Mesendoderm (in vitro differentiated cells): ENCODE data around the gene TLL2.
A peak's percentile ranks its signal among the peaks of the same experiment; 100 is the strongest.

ENCODE experiments used
- DNase-seq: peaks from one replicate; pipeline ENCODE4 v3.0.0; 2013
- H2AK5ac ChIP-seq: 2 replicates; pipeline ENCODE4 v1.6.1; 2013; ENCODE audit warnings: low read length, inconsistent platforms
- H2BK120ac ChIP-seq: 2 replicates; pipeline ENCODE4 v1.6.1; 2013; ENCODE audit warnings: low read depth, mild to moderate bottlenecking, low read length, moderate library complexity, mixed read lengths
- H2BK15ac ChIP-seq: replicated peaks from 2 replicates; pipeline ENCODE4 v1.6.1; 2013; ENCODE audit warnings: low read depth, mild to moderate bottlenecking, moderate library complexity
- H2BK5ac ChIP-seq: 2 replicates; pipeline ENCODE4 v1.6.1; 2013; ENCODE audit warnings: low read length, inconsistent platforms
- H3K18ac ChIP-seq: 2 replicates; pipeline ENCODE4 v1.6.1; 2013; ENCODE audit warnings: mild to moderate bottlenecking, low read length, mixed read lengths
- H3K23ac ChIP-seq: one replicate; pipeline ENCODE4 v1.6.1; 2013; ENCODE audit warnings: low read length
- H3K27ac ChIP-seq: 2 replicates; pipeline ENCODE4 v1.5.1; 2013; ENCODE audit warnings: low read depth, mild to moderate bottlenecking, inconsistent platforms, low read length, moderate library complexity
- H3K27me3 ChIP-seq: 2 replicates; pipeline ENCODE4 v1.6.1; 2013; ENCODE audit warnings: low read length, control low read depth, mild to moderate bottlenecking, inconsistent platforms; ENCODE audit not compliant: insufficient read depth, poor library complexity
- H3K36me3 ChIP-seq: 2 replicates; pipeline ENCODE4 v1.6.1; 2013; ENCODE audit warnings: low read length, inconsistent platforms; ENCODE audit not compliant: control insufficient read depth, insufficient read depth
- H3K4ac ChIP-seq: one replicate; pipeline ENCODE4 v1.6.1; 2013; ENCODE audit warnings: low read depth, mild to moderate bottlenecking, low read length, moderate library complexity
- H3K4me1 ChIP-seq: 2 replicates; pipeline ENCODE4 v1.6.1; 2013; ENCODE audit warnings: low read depth, low read length, inconsistent platforms; ENCODE audit not compliant: control insufficient read depth
- H3K4me2 ChIP-seq: 2 replicates; pipeline ENCODE4 v1.6.1; 2013; ENCODE audit warnings: low read length
- H3K4me3 ChIP-seq: 2 replicates; pipeline ENCODE4 v1.5.1; 2013; ENCODE audit warnings: mild to moderate bottlenecking, low read length
- H3K56ac ChIP-seq: one replicate; pipeline ENCODE4 v1.6.1; 2013; ENCODE audit warnings: low read length
- H3K79me1 ChIP-seq: 2 replicates; pipeline ENCODE4 v1.6.1; 2013; ENCODE audit warnings: low read length, inconsistent platforms
- H3K79me2 ChIP-seq: 2 replicates; pipeline ENCODE4 v1.6.1; 2013; ENCODE audit warnings: mild to moderate bottlenecking, low read length; ENCODE audit not compliant: control insufficient read depth, insufficient read depth
- H3K9ac ChIP-seq: 2 replicates; pipeline ENCODE4 v1.6.1; 2013; ENCODE audit warnings: low read length, inconsistent platforms
- H4K5ac ChIP-seq: one replicate; pipeline ENCODE4 v1.6.1; 2013; ENCODE audit warnings: low read length
- H4K8ac ChIP-seq: one replicate; pipeline ENCODE4 v1.6.1; 2013; ENCODE audit warnings: low read depth, mild to moderate bottlenecking, control low read depth, low read length, moderate library complexity
- WGBS: extraction: QIAGEN DNeasy Blood & Tissue Kit; methylation state at CpG from one replicate; pipeline ENCODE4 v1.1.7; 2013; ENCODE audit warnings: low lambda C conversion rate, missing lambda C conversion rate; ENCODE audit not compliant: insufficient coverage; ENCODE audit errors: extremely low coverage; 5-methylcytosine and 5-hydroxymethylcytosine counted together

Gene TLL2

GRCh38 chr10:96370584-96371157 lies 143.1 kb downstream of the TLL2 start:
- H2BK120ac ChIP-seq, result no peak overlapping the region
- no peak overlapping the region for H4K8ac ChIP-seq
- no peaks in the 10 kb centered on the region for H3K79me2 ChIP-seq
- peak; percentile 76 for DNase-seq
- no peak overlapping the region for H3K4me2 ChIP-seq
- no CpG with 5 or more reads among the region's 16 CpGs for WGBS
- no peak overlapping the region for H4K5ac ChIP-seq
- H3K9ac ChIP-seq, result no peak overlapping the region
- H3K18ac ChIP-seq, result no peak overlapping the region
- no peak overlapping the region for H2BK5ac ChIP-seq
- no peak overlapping the region for H3K56ac ChIP-seq
- H3K27ac ChIP-seq, result no peak overlapping the region
- no peak overlapping the region for H3K4me3 ChIP-seq
- H2BK15ac ChIP-seq, result no peak overlapping the region
- no peaks in the 10 kb centered on the region for H3K27me3 ChIP-seq
- H3K36me3 ChIP-seq, result no peaks in the 10 kb centered on the region
- no peaks in the 10 kb centered on the region for H3K4me1 ChIP-seq
- no peaks in the 10 kb centered on the region for H3K79me1 ChIP-seq
- H3K23ac ChIP-seq, result no peak overlapping the region
- H2AK5ac ChIP-seq, result no peak overlapping the region
- no peak overlapping the region for H3K4ac ChIP-seq

DNA sequence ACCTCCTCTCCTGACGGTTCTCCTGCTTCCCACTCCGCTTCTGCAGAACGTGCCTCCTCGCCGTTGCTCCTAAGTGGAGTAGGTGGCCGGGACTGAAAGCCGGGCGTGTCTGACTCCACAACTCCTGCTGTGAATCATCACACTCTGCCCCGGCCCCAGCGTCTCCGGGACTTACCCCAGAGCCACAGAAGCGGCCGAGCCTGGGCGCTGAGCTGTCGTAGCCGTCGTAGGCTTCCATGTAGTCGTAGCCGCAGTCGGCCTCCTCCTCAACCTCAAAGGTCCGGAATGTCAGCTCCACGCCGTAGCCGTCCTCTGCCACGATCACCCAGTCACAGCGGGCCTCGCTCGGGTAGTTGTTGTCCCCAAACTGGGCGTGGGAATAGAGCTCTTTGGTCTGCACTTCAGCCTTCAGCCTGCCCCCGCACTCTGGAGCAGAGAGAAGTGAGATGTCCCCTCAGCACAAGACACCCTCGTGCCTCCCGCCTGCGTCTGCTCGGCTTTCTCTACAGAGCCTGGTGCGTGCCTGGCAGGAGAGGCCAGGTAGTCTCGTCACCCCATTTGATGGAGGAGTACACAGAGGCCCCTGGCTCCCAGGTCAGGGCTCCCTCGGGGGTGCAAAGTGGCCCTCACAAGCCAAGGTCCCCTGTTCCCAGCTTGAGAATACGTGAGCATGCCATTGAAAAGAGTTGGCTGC lies 143.7 kb downstream of the TLL2 start:
- H3K79me1 ChIP-seq, result no peaks in the 10 kb centered on the region
- no CpG with 5 or more reads among the region's 38 CpGs for WGBS

DNA sequence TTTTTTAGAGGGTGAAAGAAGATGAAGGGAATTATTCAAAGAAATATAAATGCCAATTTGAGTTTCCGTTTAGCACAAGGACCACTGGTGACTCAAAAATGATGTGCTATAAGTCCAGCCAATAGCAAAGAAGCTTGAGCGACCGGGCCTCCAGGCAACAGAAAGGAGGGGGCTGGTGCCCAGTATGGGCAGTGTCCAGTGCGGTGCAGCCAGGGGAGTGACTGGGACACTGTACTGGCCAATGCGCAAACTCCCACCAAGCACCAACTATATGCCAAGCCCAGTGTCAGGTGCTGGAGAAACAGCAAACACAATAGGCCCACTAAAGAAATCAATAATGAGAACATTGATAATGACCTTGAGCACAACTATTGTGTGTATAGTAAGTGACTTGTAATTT lies 144.8 kb downstream of the TLL2 start:
- H3K79me2 ChIP-seq, result no peaks in the 10 kb centered on the region
- no peak overlapping the region for H2BK120ac ChIP-seq
- DNase-seq, result no peak
- no peak overlapping the region for H3K27ac ChIP-seq
- no peak overlapping the region for H2BK15ac ChIP-seq
- H3K4me3 ChIP-seq, result no peak overlapping the region
- no peak overlapping the region for H3K56ac ChIP-seq
- no peak overlapping the region for H3K23ac ChIP-seq
- H3K4ac ChIP-seq, result no peak overlapping the region
- no CpG with 5 or more reads among the region's 5 CpGs for WGBS
- H3K27me3 ChIP-seq, result no peaks in the 10 kb centered on the region
- no peak overlapping the region for H2BK5ac ChIP-seq
- no peaks in the 10 kb centered on the region for H3K79me1 ChIP-seq
- no peak overlapping the region for H3K9ac ChIP-seq
- no peak overlapping the region for H3K4me2 ChIP-seq
- no peak overlapping the region for H3K18ac ChIP-seq
- no peak overlapping the region for H4K8ac ChIP-seq
- H3K4me1 ChIP-seq, result no peaks in the 10 kb centered on the region
- H4K5ac ChIP-seq, result no peak overlapping the region
- H3K36me3 ChIP-seq, result no peaks in the 10 kb centered on the region
- H2AK5ac ChIP-seq, result no peak overlapping the region

More for the DNA sequence above, 143.7 kb downstream of the TLL2 start:
- Histone ChIP-seq H3K27me3 (no peaks in the 10 kb centered on the region), H2AK5ac (no peak overlapping the region), H3K9ac (no peak overlapping the region), H3K36me3 (no peaks in the 10 kb centered on the region), H3K79me2 (no peaks in the 10 kb centered on the region), H3K4me3 (no peak overlapping the region), H3K27ac (no peak overlapping the region), H3K4me1 (no peaks in the 10 kb centered on the region), H2BK15ac (no peak overlapping the region), H4K5ac (no peak overlapping the region), H3K4ac (no peak overlapping the region), H3K56ac (no peak overlapping the region), H2BK120ac (no peak overlapping the region), H3K4me2 (no peak overlapping the region), H2BK5ac (no peak overlapping the region), H3K23ac (no peak overlapping the region), H4K8ac (no peak overlapping the region), H3K18ac (no peak overlapping the region)
- no peak for DNase-seq

- H3K9ac ChIP-seq, result no peak overlapping the region
- H4K8ac ChIP-seq, result no peak overlapping the region
- H3K4me1 ChIP-seq, result no peaks in the 10 kb centered on the region
- H3K4ac ChIP-seq, result no peak overlapping the region
- H2BK120ac ChIP-seq, result no peak overlapping the region
- DNase-seq, result no peak
- no peak overlapping the region for H4K5ac ChIP-seq
- no peak overlapping the region for H3K4me3 ChIP-seq
- H3K36me3 ChIP-seq, result no peaks in the 10 kb centered on the region
- H2AK5ac ChIP-seq, result no peak overlapping the region
- no peaks in the 10 kb centered on the region for H3K79me2 ChIP-seq
- H3K4me2 ChIP-seq, result no peak overlapping the region
- no peak overlapping the region for H2BK5ac ChIP-seq
- no peaks in the 10 kb centered on the region for H3K79me1 ChIP-seq
- H3K56ac ChIP-seq, result no peak overlapping the region
- H3K18ac ChIP-seq, result no peak overlapping the region
- no peak overlapping the region for H2BK15ac ChIP-seq
- no peak overlapping the region for H3K23ac ChIP-seq
- no peak overlapping the region for H3K27ac ChIP-seq
- H3K27me3 ChIP-seq, result no peaks in the 10 kb centered on the region
- WGBS, result no CpG with 5 or more reads among the region's 4 CpGs
Observed at GRCh38 chr10:96367470-96367869, 146.3 kb downstream of the TLL2 start.

GRCh38 chr10:96366508-96366907 lies 147.2 kb downstream of the TLL2 start:
- Histone ChIP-seq H3K79me2 (no peaks in the 10 kb centered on the region), H3K4me3 (no peak overlapping the region), H3K23ac (no peak overlapping the region), H2BK15ac (no peak overlapping the region), H3K27me3 (no peaks in the 10 kb centered on the region), H3K27ac (no peak overlapping the region), H3K36me3 (no peaks in the 10 kb centered on the region), H3K9ac (no peak overlapping the region), H3K4ac (no peak overlapping the region), H3K79me1 (no peaks in the 10 kb centered on the region), H2BK5ac (no peak overlapping the region), H2BK120ac (no peak overlapping the region), H4K5ac (no peak overlapping the region), H3K18ac (no peak overlapping the region), H4K8ac (no peak overlapping the region), H3K56ac (no peak overlapping the region), H3K4me2 (no peak overlapping the region), H3K4me1 (no peaks in the 10 kb centered on the region), H2AK5ac (no peak overlapping the region)
- WGBS, result 100% methylated on average over 2 of the region's 3 CpGs
- no peak for DNase-seq

DNA sequence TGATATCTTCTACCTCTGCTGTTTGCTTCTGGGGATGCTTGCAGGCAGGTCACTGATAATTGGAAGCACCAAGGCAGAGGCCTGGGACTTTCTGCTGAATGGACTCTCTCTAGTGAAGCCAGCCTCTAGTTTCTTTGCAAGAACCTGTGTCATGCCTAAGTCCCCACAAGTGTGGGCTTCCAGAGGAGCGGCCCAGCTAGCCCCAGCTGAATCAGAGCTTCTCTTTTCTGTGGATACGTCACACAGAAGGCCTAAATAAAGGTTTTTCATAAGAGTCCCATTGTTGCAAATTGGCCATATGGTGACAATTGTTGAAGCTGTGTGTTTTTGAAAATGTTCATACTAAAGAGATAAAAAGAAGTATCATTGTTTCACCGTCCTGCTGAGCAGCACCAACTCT lies 148.2 kb downstream of the TLL2 start:
- no peak overlapping the region for H2AK5ac ChIP-seq
- H2BK5ac ChIP-seq, result no peak overlapping the region
- no peaks in the 10 kb centered on the region for H3K36me3 ChIP-seq
- H2BK15ac ChIP-seq, result no peak overlapping the region
- no peak overlapping the region for H3K23ac ChIP-seq
- H3K4me3 ChIP-seq, result no peak overlapping the region
- DNase-seq, result no peak
- H3K56ac ChIP-seq, result no peak overlapping the region
- no peak overlapping the region for H3K4ac ChIP-seq
- no peaks in the 10 kb centered on the region for H3K27me3 ChIP-seq
- no peaks in the 10 kb centered on the region for H3K4me1 ChIP-seq
- no peak overlapping the region for H3K9ac ChIP-seq
- H2BK120ac ChIP-seq, result no peak overlapping the region
- no CpG with 5 or more reads among the region's 3 CpGs for WGBS
- no peaks in the 10 kb centered on the region for H3K79me1 ChIP-seq
- H3K18ac ChIP-seq, result no peak overlapping the region
- no peaks in the 10 kb centered on the region for H3K79me2 ChIP-seq
- H3K4me2 ChIP-seq, result no peak overlapping the region
- H4K5ac ChIP-seq, result no peak overlapping the region
- H4K8ac ChIP-seq, result no peak overlapping the region
- H3K27ac ChIP-seq, result no peak overlapping the region
